GM18511 (cell line): ENCODE data around the gene SEMA4A.
"Not testable (repeated sequence)": the region's sequence is repeated elsewhere in the genome, so short reads cannot be mapped to it uniquely, and the experiment has no call there.

Source experiments
- ATAC-seq: cut with Tn5 transposase; IDR thresholded peaks from one replicate; pipeline ENCODE4 v1.9.1; 2021; ENCODE audit warnings: mild to moderate bottlenecking, moderate library complexity; ENCODE audit not compliant: unreplicated experiment

SEMA4A gene

DNA sequence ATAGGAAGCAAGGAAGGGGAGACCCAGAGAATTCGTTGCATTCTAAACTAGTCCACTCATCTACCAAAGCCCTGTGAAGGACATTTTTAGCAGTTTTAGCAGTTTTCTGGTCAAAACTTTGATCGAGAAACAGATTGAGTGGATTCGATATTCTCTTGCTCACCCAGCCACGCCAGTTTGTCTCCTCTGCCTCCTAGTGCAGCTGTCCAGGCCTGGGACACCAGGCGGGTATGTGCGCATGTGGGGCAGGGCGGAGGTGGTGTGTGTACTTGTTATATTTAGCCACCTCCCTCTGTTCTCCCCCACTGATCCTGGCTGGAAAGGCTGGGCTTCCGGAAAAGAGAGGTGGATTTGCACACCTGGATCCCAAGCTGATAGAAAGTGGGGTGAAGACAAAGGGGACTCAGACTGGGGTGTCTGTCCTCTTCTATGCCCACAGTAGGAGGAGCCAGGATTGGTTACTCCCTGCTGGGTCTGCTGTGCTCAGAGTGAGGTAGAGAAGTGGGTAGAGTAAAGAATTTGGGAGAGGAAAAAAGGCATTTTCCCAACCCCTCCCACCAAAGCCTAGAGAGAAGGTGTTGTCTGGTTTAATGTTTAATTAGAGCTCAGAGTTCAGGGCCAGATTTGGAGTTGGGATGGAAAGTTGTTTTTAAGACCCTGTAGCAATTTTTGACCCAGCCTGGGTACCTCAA, 35.1 kb upstream of the SEMA4A start:
- ATAC-seq = no peak

DNA sequence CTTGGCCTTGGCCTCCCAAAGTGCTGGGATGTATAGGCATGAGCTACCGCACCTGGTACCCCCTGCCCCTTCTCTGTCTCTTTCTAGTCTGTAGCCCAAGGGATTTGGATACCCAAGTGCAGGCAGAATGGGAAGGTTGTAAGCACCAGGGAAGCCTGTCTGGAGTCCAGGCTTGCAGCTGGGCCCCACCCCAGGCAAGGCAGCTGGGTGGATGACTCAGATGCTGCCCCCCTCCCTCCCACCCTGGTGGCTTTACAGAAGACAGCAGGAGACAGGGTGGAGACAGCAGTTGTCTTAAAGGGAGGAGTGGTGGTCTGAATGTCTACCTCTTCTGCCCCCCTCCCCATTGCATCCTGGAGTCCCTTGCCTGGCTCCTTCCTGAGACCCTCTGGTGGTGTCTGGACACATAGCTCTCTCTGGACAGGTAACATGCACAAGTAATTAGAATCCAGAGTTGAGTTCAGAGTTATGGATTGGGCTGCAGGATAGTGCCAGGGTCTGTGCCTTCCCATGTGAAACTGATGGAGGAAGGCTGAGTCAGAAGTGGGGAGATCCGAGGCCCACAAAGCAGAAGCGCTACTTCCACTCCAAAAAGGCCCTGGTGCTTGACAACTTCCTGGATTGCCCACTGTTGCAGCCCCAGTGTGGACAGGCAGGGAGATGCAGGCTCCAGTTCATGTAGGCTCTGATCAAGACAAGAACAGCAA, 33.7 kb upstream of the SEMA4A start:
- ATAC-seq = no peak

DNA sequence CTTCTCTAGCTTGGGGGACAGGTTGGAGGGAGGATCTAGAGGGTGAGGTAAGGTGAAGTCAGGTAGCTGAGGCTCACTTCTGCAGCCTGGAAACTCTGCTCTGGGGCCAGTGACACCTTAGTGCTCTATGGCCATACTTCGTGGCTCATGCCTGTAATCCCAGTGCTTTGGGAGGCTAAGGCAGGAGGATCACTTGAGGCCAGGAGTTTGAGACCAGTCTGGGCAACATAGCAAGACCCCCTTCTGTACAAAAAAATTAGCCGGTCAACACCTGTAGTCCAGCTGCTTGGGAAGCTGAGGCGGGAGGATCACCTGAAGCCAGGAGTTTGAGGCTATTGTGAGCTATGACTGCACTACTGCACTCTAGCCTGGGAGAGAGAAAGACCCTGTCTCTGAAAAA, 33.1 kb upstream of the SEMA4A start:
- ATAC-seq = no peak

DNA sequence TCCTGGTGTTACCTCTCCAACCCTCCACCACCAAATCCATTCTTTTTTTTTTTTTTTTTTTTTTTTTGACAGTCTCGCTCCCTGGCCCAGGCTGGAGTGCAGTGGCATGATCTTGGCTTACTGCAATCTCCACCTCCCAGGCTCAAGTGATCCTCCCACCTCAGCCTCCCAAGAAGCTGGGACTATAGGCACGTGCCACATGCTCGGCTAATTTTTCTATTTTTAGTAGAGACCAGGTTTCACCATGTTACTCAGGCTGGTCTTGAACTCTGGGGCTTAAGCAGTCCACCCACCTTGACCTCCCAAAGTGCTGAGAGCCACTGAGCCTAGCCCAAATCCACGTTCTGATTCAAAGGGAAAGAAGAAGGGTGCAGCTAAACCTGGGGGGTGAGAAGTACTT, 32.4 kb upstream of the SEMA4A start:
- ATAC-seq = not testable (repeated sequence)

DNA sequence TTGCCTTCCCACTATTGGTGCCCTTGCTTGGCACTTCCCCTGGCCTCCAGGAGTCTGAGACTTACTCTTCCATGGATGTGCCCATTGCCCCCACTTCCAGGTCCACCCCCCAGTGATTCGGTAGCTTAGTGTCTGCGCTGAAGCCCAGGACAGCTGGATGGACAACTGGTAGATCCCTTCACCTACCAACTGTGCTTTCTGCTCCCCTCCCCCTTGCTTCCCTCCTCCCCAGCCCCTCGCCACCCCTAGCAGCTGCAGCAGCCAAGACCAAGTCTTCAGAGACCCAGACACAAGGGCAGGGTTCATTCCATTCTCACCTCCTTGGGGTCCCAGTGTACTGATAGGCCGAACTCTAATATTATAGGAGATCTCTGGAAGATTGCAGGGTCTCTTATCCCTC, 31.9 kb upstream of the SEMA4A start:
- no peak for ATAC-seq

DNA sequence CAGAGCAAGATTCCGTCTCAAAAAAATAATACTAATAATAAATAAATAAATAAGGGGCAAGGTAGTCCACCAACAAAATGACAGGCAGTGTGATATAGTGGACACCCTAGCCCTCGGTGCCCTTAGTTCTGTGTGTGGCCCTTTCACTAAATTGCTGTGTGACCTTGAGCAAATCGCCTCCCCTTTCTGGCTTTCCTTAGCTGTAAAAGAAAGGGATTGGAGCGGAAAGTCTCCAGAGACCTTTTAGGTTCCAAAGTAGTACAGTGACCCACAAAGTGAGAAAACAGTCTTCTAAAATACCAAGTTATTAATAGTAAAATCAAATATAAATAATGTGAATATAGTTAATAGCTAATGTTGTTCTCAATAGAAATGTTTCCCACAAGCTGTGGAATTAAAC, 31.3 kb upstream of the SEMA4A start:
- no peak for ATAC-seq

DNA sequence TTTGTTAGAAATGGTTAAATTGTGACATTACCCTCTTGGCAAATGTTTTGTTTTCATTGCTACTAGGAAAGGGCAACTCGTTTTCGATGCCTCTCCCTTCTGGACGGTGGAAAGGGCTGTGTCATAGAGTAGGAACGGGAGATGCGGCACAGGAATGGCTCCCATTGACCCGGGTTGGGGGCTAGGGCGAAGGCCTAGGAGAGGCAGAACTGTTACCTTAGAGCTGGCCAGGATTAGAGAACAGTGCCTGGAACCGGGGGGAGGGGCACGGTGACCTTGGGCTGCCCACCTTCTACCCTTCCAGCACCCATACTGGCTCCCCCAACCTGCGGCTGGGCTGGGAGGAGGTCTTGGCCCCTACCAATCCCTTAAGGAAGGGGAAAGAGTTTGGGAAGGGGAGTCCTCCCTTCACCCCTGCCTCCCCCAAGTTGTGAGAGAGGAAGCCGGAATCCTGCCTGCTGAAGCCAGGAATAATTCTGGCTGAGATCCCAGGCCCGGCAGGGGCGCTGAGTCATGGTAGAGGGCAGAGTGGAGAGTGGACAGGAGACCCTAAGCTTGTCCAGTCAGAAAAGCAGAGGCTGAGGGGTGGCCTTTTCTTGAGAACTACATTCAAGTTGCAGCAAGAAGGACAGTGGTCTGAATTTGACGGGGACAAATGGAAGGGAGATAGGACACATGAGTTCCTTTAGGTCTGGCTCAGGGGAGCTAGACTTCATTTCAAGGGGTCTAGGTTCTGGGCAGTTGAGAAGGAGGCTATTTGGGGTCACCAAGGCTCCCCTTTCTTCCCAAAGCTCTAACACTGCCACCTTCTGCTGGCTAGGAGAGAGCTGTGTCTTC, 30.6 kb upstream of the SEMA4A start:
- no peak for ATAC-seq

DNA sequence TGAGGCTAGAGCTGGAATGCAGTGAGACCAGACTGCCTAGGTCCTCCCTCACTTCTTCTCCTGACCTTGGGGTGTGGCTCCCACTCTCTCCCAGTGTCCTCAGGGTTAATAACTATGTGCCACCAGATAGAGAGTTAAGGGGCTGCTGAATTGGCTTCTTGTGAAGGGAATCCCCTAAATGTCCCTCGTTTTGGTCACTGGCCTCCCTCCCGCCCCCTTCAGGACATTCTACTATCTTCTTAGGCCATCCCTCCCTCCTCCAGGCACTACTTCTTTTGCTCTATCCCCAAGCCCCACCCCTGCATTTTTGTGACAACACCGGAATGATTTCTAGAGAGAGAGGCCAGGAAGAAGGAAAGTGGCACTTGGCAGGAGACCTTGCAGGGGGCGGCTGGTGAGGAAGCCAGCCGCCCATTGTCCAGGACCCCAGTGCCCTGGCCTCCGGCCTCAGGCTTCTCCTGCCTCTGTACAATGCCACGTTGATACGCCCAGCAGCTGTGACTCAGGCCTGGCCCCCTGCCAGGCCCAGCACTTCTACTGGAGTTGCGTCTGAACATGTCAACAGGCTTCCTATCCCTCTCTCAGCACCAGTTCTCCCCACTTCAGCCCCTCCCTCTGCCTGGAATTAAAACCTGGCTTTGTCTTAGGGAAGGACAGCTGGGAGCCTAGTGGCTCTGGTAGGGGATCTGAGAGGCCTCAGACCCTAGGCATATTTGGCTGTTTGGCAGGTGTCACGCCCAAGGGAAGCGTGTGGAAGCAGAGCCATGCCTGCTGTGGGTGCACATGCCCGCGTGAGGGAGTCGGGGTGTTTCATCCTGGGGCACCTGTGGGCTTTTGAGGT, 29.8 kb upstream of the SEMA4A start:
- no peak for ATAC-seq

DNA sequence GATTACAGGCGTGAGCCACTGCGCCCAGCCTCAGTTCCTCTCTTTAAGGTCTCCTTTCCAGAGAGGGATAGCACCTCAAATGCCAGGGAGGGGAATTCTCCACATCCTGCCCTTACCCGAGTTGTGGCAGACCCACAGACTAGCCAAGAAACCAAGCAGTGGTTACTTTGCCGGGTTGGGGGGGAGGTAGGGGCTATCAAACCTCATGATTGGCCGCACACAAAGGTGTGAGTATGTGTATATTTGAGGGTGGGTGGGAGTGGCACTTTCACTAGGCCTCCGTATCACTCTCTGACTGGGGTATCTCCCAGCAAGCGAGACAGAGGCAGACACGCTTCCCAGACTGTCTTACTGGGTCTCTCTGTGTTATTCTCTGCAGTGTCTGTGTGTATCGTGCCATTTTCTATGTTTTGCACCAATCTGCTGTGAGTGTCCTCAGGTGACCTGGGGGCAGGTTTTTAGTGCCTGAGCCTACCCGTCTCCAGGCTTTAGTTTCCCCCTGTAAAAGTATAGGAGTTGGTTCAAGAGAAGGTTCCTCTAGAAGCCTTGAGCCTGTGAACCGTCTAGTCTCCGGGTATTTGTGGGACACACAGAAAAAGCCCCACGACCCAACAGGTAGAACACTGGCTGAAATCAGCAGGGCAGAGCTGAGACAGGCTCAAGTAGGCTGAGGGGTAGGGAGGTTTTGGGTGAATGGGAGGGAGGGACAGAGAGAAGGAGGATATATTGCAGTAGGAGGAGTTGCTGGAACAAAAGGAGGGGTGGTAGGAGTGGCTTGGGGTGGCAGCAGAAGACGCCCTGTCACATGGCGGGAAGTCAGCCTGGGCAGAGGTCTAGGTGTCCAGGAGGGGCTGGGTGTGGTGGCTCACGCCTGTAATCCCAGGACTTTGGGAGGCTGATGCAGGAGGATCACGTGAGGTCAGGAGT, 28.6 kb upstream of the SEMA4A start:
- no peak for ATAC-seq

DNA sequence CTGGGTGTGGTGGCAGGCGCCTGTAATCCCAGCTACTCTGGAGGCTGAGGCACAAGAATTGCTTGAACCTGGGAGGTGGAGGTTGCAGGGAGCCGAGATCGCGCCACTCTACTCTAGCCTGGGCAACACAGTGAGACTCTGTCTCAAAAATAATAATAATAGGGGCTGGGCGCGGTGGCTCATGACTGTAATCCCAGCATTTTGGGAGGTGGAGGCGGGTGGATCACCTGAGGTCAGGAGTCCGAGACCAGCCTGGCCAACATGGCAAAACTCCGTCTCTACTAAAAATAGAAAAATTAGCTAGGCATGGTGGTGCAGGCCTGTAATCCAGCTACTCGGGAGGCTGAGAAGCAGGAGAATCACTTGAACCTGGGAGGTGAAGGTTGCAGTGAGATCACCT, 27.8 kb upstream of the SEMA4A start:
- not testable (repeated sequence) for ATAC-seq

DNA sequence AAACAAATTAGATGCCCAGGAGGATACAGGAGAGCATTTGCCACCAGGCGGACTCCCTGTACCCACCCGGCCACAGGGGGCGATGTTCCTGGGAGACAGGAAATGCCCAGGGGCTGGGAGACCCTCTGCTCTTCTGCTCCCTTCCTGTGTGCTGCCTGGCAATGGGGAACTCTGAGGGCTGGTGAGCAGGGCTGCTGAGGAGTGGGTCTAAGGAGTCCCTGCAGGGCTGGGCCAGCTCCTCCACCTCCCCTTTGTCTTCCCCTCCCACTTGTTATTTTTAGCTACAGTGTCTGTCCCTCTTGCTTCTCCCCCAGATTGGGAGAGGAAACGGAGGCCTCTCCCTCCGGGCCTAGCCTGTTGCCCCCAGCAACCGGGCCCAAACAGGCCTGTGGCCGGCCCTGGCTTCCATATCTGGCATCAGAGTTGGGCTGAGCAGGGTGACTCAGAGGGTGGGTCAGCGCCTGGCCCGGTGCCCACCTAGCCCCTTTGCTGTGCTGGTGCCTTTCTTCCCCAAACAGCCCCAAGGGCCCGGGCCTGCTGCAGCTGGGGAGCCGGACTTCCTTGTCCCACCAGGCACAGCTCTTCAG, 27.2 kb upstream of the SEMA4A start:
- peak; percentile 39 for ATAC-seq

DNA sequence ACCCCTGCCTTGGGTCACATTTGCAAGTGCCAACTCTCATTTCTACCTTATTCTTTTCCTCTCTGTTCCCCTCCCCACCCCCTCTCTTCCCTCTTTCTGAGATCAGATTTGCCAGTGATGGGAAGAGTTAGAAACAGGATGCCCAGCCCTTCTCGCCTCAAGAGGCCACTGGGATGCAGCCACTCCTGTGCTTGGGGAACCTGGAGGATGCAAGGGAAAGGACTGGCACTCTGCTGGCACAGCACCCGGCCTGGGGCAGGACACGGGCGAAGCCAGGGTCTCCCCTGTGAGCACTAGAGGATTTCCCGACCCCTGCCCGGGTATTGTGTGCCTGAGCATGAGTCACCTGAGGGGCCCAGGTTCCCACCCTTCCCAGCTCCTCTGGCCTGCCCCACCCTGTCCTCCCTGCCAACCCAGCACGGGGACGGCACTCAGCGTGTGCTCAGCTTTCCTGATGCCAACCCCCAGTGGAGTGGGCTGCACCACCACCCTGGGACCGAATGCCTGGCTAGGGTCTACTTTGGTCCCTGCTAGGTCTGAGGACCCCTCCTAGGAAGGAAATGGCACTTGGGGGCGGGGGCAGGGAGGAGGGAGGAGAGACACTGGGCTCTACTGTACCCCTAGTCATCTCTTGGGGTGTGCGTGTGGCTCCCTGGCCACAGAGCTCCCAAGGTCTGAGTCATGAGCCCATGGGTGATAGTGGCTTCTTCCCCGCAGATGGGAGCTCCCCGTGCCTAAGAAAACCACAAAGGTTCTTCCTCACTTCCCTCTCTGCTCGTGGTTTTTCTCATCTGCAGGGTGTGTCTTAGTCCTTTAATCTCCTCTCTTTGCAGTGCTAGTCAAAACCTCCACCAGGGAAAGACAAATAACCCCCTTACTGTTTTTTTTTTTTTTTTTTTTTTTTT, 26.5 kb upstream of the SEMA4A start:
- ATAC-seq = peak; percentile 62

DNA sequence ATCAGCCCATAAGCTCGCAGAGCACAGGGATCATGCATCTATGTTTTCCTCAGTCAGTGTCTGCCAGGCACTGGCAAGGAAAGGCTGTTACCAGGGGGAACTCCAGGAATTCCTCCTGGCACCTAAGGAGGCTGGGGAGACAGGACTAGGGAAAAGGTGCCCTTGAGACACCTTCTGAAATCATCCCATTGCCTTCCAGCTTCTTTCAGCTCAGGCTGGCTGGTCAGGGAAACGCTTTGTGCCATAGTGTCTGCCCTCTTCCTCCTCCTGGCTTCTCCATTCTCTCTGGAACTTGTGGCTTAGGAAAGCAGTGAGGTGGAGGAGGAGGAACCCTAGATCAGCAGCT, 25.1 kb upstream of the SEMA4A start:
- no peak for ATAC-seq

DNA sequence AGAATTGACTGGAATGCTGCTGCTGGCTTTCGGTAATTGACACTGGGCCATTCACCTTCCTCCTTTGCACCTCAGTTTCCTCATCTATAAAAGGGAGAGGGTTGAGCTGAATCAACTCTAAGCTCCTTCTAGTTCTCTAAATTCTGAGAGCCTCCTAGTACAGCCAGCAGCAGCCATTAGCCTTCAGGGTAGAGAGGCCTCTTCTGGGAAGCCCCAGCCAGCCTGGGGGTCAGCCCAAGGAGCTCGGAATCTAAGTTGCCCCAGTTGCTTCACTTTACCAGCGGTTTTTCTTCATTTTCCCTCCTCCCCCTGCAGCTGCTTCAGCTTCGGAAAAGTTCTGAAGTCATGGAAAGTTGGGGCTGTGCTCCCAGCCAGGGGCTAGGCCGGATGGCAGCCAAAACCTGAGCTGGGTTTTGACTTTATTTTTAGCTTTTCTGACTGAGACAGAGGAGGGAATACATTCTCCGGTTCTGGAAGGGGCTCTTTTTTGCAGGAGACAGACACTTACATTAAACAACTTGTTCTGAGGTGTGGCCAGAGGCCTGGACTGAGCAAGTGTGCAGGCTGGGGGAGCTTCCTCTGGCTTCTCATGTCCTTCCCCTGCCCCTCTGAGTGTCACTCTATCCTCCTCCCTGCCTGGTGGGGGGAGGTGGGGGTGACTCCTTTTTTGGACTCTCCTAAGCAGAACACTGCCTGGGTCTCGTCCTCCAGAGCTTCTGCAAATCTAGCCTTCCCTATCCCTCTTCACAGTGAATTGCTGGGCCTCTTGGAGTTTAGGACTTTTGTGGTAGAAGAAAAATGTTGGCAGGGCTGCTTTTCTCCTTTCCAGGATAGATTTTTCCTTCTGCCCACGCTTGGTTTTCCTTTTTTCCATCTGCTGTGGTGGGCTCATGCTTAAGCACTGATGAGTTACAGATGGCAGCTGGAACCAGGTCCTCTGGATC, 24.5 kb upstream of the SEMA4A start:
- ATAC-seq = no peak

DNA sequence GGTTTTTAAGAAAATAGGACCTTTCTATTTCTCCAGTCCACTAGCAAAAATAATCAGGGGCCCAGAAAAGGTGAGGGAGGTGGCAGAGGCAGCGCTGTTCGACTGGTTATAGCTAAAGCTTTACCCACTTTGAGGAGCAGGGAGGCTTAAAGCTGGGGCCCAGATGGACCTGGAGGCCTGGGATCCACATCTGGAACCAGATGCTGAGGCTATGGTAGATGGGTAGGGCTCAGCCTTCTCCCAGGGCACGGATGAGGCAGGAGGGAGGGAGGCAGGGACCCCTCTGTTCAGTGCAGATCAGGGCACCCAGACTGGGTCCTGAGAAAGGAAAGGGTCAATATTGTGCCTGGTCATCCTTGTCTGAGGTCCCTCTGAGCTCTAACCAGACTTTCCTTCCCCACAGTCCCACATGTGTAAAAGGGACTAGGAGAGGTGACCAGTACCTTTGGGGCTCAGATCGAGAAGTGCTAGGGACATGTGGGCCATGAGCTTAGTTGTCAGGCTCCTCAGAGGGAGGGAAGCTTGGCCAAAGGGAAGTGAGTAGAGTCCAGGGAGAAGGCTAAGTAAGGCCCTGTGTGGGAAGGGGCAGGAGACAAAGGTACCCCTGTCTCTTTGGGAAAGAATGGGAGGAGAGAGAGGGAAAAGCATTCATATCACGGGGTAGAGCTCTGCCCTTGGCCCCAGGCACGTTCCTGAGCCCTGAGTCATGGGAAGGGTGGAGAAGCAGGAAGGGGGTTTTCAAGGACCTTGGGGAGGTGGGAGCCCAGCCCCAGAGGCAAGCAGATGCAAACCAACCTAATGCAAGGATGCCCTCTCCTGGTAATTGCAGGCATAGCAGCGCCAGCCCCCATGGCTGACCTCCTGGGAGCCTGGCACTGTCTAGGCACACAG, 23.5 kb upstream of the SEMA4A start:
- ATAC-seq = no peak

DNA sequence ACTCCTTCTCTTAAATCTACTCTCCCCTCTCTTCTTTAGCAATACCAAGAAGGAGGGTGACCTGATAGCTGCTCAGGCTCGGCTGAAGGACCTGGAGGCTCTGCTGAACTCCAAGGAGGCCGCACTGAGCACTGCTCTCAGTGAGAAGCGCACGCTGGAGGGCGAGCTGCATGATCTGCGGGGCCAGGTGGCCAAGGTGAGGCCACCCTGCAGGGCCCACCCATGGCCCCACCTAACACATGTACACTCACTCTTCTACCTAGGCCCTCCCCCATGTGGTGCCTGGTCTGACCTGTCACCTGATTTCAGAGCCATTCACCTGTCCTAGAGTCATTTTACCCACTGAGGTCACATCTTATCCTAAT, 22.8 kb upstream of the SEMA4A start:
- no peak for ATAC-seq
